Measurements from ENCODE around the gene TLCD3A.

The TLCD3A gene

DNA sequence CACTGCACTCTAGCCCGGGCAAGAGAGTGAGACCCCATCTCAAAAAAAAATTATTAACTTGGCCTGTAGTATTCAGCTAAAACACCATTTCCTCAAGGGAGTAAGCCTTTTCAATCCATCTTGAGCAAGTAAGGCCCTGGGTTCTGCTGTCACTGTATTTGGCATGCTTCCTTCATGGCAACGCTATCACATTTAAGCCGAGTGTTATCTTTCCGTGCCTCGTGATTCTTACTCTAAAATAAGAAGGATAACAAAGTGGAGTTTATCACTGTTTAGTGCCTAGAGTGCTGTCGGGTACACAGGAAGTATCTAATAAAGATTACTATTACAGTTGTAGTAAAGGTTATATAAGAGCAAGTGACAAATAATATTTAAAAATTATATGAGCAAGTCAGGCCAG, 26.5 kb upstream of the TLCD3A start:
- no peak for DNase-seq (ENCODE audit: low read depth, low spot score)

DNA sequence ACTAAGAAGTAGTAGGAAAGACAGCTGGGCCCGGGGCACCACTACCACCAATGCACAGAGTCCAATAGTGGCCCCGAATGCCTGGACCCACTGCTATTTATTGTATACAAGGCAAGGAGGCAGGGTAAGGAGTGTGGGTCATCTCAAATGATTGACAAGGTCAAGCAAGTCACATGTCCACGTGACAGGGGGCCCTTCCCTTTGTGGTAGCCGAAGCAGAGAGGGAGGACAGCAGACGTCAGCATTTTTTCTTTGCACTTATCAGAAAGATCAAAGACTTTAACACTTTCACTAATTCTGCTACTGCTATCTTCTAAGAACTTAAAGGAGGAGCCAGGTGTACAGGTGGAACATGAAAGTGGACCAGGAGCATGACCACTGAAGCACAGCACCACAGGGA, 24.3 kb upstream of the TLCD3A start:
- no peak for DNase-seq (ENCODE audit: low read depth, low spot score)

DNA sequence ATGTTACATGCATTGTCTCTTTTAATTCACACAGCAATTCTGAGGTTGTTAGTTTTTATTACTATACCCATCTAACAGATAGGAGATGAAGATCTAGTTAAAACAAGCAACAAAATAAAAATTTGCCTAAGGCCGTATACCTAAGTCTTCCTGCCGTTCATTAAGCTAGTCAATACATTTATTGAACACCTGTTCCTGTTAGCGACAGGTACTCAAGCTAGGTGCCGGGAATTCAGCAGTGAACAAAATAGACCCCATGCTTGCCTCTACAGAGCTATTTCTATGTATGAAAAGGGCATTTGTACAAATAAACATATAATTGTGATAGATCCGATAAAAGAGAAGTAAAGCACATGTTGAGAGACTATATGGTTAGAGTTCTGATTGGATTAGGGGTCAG, 14.3 kb upstream of the TLCD3A start:
- DNase-seq (ENCODE audit: low read depth, low spot score): no peak

DNA sequence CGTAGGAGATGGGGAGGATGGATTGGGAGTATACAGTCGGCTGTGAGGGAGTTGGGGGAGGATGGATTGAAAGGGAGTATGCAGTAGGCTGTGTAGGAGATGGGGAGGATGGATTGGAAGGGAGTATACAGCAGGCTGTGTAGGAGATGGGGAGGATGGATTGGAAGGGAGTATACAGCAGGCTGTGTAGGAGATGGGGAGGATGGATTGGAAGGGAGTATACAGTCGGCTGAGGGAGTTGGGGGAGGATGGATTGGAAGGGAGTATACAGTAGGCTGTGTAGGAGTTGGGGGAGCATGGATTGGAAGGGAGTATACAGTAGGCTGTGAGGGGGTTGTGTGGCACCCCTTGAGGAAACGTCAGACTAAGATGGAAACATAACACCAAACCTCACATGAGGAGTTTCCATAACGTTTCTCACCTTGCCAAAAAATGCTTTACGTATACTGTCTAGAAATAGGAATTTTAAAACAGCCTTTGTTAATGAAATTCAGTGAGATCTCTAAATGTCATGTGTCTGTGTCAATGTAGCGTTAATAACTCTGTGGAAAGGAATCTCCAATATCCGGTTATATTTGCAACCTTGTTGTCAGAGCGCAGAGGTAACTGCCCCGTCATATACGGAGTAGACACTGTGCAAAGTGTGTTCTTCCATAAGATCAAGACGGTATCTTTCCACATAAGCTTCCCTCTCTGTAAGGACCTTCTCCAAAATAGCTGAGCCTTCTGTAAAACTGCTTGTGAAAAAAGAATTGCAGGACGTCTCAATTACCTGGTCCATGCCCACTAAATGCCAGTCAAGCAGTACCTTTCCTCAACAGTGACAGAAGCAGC, 11.5 kb upstream of the TLCD3A start:
- no peak for DNase-seq (ENCODE audit: low read depth, low spot score)

DNA sequence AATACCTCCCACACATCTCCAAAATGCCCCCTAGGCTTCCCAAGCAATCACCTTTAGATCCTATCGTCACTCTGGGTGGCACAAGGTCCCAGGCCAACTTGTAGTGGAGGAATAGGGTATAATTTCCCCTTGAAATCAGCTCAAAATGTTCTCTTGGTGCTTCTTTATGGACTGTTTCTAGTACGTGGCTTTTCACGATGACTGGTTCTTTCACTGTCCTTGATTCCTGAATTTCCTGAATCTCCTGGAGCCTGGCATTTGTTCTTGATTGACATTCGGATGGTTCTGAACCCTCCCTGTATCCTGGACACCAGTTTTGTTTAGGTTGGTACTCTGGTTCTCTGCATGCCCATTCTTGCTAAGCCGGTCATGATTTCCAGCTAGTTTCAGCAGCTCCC, 10.9 kb upstream of the TLCD3A start:
- DNase-seq (ENCODE audit: low read depth, low spot score): no peak

DNA sequence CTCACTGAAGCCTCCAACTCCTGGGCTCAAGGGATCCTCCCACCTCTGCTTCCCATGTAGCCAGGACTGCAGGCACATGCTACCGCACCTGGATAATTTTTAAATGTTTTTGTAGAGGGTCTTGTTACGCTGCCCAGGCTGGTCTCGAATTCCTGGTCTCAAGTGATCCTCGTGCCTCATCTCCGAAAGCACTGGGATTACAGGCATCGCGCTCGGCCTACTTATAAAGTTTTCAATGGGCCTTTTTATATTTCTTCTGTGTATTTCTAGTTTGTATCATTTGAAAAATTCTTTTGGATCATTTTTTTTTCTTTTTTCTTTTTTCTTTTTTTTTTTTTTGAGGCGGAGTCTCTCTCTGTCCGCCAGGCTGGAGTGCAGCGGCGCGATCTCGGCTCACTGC, 7.3 kb upstream of the TLCD3A start:
- DNase-seq (ENCODE audit: low read depth, low spot score): no peak

DNA sequence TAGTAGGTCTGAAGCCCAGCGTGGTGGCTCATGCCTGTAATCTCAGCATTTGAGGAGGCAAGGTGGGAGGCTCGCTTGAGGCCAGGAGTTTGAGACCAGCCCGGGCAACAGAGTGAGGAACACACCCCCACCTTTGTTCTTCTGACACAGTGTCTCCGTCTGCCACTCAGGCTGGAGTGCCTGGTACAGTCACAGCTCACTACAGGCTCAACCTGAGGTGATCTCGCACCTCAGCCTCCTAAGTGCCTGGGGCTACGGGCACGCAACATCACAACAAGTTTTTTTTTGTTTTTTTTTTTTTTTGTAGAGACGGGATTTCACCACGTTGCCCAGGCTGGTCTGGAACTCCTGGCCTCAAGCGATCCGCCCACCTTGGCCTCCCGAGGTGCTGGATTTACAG, 6.7 kb upstream of the TLCD3A start:
- no peak for DNase-seq (ENCODE audit: low read depth, low spot score)

DNA sequence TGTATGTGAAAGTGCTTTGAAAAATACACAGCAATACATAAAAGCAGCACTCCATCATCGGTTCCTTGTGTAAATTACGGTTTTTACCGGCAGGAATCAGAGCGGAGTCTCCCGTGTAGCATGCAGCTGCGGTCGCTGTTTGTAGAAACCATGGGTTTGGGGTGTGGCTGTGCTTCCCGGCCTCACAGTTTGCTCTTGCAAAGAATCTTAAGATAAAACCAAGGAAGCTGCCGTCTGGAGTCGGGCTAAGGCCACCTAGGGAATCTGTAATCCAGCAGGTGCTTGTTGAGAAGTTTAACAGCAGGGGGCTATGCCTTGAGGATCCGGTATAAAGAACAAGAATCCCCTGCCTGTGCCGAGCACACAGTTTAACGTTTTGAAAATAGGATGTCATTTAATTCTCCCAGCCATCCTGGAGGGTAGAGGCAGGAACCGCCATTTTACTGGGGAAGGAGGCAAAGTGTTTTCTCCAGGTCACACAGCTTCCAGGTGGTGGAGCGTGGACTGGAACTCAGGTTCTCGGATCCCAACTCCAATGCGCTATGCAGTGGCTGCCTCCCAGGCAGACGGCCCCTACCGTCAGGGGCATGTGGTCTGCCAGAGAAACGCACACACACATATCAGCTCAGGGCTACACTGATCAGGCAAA, 6.0 kb upstream of the TLCD3A start:
- no peak for DNase-seq (ENCODE audit: low read depth, low spot score)

DNA sequence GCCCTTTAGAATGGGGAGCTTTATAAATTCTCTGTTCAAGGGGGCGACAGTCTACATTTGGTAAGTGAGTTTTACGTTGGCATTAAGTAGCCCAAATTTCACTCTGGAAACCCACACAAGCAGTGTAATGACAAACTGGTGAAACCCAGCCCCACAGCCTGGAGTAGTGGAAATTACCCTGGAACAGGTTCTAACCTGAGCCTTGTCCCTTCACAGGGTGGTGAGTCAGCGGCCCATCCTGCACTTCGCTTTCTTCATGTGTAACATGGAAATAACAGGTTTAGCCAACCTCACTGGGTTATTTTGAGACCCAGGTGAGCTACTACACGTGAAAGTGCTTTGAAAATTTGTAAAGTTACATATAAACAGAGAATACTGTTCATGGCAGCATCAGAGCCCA, 3.5 kb upstream of the TLCD3A start:
- DNase-seq (ENCODE audit: low read depth, low spot score): no peak

DNA sequence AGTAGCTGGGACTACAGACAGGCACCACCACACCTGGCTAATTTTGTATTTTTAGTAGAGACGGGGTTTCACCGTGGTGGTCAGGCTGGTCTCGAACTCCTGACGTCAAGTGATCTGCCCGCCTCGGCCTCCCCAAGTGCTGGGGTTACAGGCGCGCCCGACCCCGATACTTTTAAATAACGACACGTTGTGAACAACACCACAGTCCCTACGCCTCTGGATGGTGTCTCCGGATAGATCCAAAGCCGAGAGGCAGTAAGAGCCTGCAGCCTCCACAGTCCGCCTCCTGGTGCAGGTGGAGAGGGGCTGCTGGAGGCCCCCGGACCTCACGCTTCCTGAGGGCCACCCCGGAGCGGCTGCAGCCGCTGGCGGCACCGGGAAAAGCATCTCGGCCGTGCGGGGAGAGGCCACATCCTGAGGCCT, 741 bp upstream of the TLCD3A start:
- no peak for DNase-seq (ENCODE audit: low read depth, low spot score)

DNA sequence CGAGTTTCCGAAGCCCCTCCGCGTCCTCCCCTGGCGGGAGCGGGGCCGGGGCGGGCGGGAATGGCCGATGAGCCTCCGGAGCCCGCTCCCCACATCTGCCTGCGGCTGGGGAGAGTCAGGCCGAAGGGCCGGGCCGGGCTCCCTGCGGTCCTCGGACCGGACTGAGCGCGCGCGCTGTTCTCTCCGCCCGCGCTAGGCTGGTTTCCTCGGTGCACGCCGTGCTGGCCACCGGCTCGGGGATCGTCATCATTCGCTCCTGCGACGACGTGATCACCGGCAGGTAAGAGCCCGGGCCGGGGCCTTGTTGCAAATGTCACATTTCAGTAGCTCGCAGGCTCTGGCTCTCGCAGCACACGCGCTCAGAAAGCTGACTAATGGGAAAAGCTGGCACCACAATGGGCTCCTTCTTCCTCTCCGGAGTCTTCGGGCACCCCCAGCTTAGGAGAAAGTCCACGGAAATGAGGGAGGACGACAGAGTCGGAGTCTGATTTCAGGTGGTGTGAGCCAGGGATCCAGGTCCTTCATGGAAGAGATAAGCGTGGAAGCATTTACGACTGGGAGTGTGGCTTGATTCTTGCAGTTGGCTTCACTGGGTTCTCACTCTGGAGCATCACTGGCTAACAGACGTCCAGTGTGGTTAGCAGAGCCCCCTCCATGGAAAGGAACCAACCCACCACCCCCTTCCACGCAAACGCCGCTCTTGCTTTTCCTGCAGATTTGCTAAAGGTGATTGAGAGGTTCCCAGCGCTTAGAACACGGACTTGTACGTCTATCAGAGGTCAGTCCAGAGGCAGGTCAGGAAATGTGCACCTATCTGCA, 715 bp downstream of the TLCD3A start:
- no peak for DNase-seq (ENCODE audit: low read depth, low spot score)

DNA sequence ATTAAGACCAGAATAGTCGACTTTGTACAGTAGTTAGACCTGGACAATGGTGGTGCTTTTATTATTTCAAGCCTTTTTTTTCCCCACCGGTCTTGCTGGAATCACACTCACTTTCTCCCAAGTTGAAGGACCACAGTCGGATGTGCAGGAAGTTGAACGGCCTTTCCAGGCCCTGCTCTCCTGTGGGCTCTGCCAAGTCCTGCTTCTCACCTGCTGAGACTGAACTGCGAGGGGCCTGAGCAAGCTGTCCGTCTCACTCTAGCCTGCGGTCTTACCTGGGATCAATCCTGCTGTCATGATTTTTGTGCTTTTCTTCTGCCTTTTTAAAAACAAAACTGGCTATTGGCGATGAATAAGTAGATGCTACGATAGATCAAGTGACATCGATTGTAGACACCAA, 1.3 kb downstream of the TLCD3A start:
- no peak for DNase-seq (ENCODE audit: low read depth, low spot score)

DNA sequence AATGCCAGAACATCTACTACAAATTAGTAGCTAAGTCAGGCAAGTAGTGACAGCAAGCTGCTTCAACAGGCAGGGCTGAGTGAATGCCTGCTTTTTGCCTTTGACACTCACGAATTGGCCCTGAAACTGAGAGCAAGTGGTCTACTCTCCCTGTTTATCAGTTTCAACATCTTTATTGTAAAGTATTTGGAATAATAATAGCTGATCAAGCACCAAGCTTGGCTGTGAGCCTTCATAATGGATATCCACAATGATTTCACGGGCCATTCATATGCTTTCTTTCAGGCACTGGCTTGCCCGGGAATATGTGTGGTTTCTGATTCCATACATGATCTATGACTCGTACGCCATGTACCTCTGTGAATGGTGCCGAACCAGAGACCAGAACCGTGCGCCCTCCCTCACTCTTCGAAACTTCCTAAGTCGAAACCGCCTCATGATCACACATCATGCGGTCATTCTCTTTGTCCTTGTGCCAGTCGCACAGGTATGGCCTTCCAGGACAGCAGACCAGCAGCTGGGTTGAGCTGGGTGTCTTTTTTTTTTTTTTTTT, 5.2 kb downstream of the TLCD3A start:
- DNase-seq (ENCODE audit: low read depth, low spot score): no peak

DNA sequence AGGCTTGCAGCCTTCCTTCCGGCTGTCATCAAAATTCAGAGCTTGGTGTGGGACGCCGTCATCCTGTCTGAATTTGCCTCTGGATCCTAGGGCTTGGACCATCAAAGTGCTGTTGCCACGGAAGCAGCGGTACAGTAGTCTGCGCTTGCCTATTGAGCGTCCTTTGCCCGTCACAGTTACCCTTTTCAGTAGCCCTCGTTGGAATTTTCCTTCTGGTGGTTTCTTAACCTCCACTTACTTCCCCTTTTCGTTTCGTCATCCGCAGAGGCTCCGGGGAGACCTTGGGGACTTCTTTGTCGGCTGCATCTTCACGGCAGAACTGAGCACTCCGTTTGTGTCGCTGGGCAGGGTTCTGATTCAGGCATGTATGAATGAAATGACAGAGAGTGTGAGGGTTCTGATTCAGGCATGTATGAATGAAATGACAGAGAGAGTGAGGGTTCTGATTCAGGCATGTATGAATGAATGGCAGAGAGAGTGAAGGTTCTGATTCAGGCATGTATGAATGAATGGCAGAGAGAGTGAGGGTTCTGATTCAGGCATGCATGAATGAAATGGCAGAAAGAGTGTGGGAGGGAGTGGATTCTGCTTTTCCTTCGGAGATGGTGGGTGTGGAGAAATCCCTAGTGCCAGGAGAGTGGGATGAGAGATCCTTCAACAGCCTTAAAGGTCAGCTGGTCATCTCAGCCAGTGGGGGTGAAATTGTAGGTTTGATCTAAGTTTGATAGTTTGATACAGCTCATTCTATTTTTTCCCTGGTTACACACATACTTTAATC, 8.0 kb downstream of the TLCD3A start:
- DNase-seq (ENCODE audit: low read depth, low spot score): no peak

DNA sequence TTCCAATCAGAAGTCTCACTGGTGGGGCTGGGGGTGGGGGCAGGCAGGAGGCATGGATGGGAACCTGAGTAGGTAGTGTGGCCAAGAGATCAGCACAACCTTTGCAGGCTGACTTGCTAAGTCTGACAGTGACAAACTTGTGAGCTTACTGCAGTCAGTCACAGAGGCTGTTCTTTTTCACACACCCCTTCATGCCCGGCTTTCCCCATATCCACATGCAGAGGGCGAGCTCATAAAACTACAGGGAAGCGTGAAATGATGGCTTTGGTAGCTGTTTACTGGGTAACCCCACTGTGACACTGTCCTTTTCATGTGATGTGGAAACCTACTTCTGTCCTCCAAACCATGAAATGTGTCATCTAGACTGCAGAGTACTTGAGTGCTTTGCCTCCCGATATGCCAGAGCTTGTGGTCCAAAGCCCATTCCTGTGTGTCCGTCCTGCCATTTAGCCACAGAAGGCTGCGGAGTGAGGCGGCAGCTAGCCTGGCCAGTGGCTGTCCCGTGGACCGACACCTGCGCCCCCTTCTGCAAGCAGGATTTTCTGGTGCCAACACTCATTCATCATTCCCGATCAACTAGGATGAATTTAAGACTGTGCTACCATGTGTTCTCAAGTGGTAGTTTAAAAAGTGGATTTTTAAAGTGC, 9.9 kb downstream of the TLCD3A start:
- DNase-seq (ENCODE audit: low read depth, low spot score): no peak

DNA sequence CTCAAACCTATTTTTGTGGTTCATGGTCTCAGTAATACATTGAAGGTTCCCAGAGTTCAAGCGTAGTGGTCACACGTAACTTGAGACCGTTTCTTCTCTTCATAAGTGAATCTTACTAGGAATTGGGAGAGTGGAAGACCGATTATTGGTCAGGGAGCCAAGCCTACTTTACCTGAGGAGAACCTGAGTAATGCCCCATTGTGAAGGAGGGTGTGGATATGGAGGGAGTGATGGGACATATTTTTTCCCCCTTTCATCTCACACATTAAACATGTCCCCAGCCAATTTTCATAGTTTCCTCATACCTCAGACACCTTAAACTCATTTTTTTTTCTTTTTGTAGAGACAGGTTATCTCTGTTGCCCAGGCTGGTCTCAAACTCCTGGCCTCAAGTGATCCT, 10.7 kb downstream of the TLCD3A start:
- DNase-seq (ENCODE audit: low read depth, low spot score): no peak

DNA sequence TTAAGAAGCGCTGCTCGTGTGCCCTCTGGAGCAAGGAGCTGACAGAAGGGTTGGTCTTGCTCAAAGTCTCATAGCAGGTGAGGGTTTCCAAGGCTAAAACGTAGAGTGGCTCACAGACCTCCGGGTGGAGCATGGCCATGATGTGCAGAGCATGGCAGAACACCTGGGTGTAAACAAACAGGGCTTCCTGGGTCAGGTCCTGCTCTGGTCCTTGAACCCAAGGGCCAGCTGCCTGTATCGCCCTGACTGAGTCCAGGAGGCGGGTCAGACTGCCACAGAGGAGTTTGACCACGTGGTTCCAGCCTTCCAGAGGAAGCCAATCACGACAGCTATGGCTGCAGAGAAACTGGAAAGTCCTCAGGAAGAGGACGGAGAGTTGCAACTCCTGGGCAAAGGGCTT, 12.5 kb downstream of the TLCD3A start:
- DNase-seq (ENCODE audit: low read depth, low spot score): no peak

DNA sequence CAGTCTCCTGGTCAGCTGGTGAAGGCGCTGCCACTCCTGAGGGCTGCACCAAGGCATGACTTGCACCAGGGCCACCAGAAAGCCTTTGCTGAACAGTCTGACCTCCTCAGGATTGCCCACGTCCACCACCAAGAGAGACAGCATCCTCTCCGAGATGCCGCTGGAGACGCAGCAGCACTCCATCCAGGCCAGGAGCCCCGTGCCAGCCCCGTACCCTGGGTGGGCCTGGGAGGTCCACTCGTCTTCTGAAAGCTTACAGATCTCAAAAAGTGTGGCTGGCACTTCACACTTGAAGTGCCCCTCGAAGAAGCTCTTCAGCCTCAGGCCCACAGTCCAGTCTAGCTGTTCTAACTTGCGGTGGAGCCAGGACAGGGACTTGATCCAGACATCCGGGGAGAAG, 13.0 kb downstream of the TLCD3A start:
- no peak for DNase-seq (ENCODE audit: low read depth, low spot score)

DNA sequence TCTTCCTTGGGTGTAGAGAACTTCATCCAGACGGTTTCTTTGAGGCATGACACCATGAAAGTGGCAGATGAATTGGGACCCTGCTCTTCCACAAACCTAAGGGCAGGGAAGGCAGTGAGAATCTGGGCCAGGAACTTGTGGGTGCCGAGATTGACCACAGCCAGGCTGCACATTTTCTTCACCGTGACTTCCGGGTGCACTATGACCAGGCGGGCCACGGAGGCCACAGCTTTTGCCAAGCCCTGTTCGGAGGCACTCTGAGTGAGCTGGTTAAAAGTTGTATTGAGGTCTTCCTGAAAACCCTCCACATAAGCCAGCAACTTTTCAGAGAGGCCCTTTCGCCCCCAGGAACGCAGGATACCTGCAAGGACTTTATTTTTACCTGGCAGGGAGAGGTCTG, 13.8 kb downstream of the TLCD3A start:
- DNase-seq (ENCODE audit: low read depth, low spot score): no peak

DNA sequence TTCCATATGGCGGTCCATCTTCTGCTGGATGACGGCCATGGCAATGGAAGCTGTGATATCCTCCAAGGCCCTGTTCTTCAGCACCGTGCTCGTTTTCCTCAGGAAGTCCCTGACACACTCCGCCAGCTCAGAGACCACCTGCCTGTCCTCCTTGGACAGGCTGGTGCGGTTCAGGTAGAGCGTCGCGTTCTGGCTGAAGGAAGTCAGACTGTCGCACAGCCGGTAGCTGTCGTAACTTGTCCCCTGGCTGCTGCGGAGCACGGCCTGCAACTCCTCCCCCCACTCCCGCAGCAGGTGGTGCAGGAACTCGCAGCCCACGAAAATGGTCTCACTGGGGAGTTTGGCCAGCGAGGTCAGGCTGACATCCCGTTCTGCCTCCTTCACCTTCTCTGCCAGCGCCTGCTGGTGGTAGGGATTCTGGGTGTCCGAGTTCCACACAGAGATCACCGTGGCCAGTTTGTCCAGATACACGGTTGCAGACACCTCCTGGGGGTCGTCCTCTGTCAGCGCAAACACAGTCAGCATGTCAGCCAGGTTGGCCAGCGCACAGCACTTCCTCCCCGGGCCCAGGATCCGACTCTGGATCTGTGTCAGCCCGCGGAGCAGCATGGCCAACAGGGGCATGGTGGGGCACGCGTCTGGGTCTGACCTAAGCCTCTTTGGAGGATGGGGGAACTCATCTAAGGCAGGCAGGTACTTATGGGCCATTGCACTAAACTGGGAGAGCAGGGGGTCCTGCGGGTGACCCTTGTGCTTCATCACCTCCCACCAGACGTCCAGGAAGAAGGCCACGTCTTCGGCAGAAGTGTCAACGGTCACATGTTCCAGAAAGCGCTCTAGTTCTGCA, 14.6 kb downstream of the TLCD3A start:
- no peak for DNase-seq (ENCODE audit: low read depth, low spot score)

Measured in smooth muscle cell of the brain vasculature (primary cell).